Neural progenitor cell (in vitro differentiated cells): ENCODE measurements around the gene SPOCK1.

ENCODE experiments used
- CTCF ChIP-seq: fragments of 200-600 bp; sonication (generic); IDR thresholded peaks from 2 replicates; pipeline ENCODE4 v1.5.1; 2017; ENCODE audit warnings: antibody characterized with exemption, mild to moderate bottlenecking
- EZH2 ChIP-seq: fragments of 200-600 bp; sonication (generic); IDR thresholded peaks from 2 replicates; pipeline ENCODE4 v1.6.1; 2017; ENCODE audit warnings: antibody characterized with exemption, mild to moderate bottlenecking, moderate library complexity
- EZH2phosphoT487 ChIP-seq: fragments of 200-600 bp; sonication (generic); IDR thresholded peaks from 2 replicates; pipeline ENCODE4 v1.6.1; 2017; ENCODE audit warnings: antibody characterized with exemption

DNA sequence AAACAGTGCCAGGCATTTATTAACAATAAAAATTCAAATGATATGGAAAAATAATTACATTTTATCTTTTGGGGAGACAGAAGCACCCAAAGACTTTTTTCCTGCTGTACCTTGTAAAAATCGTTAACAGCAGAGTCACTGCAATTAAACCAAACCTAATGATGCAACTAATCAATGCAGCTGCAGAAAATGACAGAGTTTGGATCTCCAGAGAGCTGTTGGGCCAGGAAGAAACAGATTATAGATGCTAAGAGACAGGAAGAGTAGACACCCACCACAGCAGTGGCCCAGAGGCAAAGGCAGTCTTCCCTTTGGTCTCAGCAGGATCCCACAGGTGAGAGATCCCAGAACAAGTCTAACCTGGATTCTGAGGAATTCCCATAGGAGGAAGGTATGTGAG is 53.0 kb downstream of the SPOCK1 start:
- TF ChIP-seq EZH2 (no peak), CTCF (no peak), EZH2phosphoT487 (no peak)
